Adrenal gland (tissue), 12 donors: ENCODE results near the gene OR6Y1. TPM values are rescaled to one million over a fixed set of nuclear protein-coding genes. Genes with fewer than 3 reads are reported as not detected.

ENCODE experiments used
- DNase-seq, 7 donors: peaks; one replicate each; pipeline ENCODE4 v3.0.0-alpha.2; 2019 to 2020
- H3K27ac ChIP-seq, 5 donors: fragments of 200-600 bp; sonication (generic) in 4 of 5; 1 replicate in 3 of 5; 2 replicates in 2 of 5; pipeline versions ENCODE4 v1.5.1 to v1.8.0; 2016 to 2020; ENCODE audit warnings: mild to moderate bottlenecking in 1 of 5
- H3K27me3 ChIP-seq: fragments of 200-600 bp; 2 replicates; pipeline ENCODE4 v1.8.0; 2021
- H3K36me3 ChIP-seq, 2 donors: fragments of 200-600 bp; replicated peaks in 1 of 2; 1 replicate in 1 of 2; 2 replicates in 1 of 2; pipeline versions ENCODE4 v1.5.1 to v1.8.0; 2018 to 2022
- H3K4me1 ChIP-seq, 2 donors: fragments of 200-600 bp; replicated peaks in 1 of 2; 1 replicate in 1 of 2; 2 replicates in 1 of 2; pipeline versions ENCODE4 v1.5.1 to v1.8.0; 2018 to 2021
- H3K4me3 ChIP-seq, 4 donors: fragments of 200-600 bp; sonication (generic) in 3 of 4; one replicate each; pipeline ENCODE4 v1.5.1; 2016 to 2018
- H3K9me3 ChIP-seq, 3 donors: fragments of 200-600 bp; sonication (generic) in 1 of 3; replicated peaks in 1 of 3; 1 replicate in 2 of 3; 2 replicates in 1 of 3; pipeline versions ENCODE4 v1.5.1 to v1.8.0; 2016 to 2021
- CTCF ChIP-seq, 6 experiments: fragments of 450-650 bp in 4 of 6; fragments of 200-600 bp in 2 of 6; sonication (generic) in 1 of 6; IDR thresholded peaks; 1 replicate in 5 of 6; 2 replicates in 1 of 6; pipeline versions ENCODE4 v1.5.1 to v1.8.0; 2016 to 2021; ENCODE audit warnings: antibody characterized with exemption in 6 of 6, mild to moderate bottlenecking in 2 of 6, moderate library complexity in 1 of 6
- POLR2A ChIP-seq, 2 donors: fragments of 450-650 bp; IDR thresholded peaks; one replicate each; pipeline ENCODE4 v1.6.1; 2017; ENCODE audit warnings: antibody characterized with exemption in 2 of 2, mild to moderate bottlenecking in 2 of 2, moderate library complexity in 1 of 2
- WGBS, 4 donors: extraction: QIAGEN DNeasy Blood & Tissue Kit in 2 of 4; methylation state at CpG; one replicate each; pipeline versions ENCODE4 v1.1.5 to v1.1.7; 2013 to 2017; 5-methylcytosine and 5-hydroxymethylcytosine counted together
- intact Hi-C, 2 donors: fragments of 100-400 bp; cut with DNase I; formaldehyde crosslinking; loops; one replicate each; pipeline versions ENCODE4 v1.14.1 to v1.15.0; 2022 to 2023
- polyA plus RNA-seq, 3 donors: library from polyadenylated mRNA; stranded (reverse); fragments of 200-250 nt in 2 of 3; fragments of 350-450 nt in 1 of 3; fragmentation: Illumina TruSeq in 1 of 3; extraction: RNeasy Lipid Tissue Mini Kit (QIAGEN cat#74804) in 1 of 3; gene quantifications; one replicate each; pipeline ENCODE4 v1.2.3, GENCODE V29; 2013 to 2014
- total RNA-seq, 9 donors: library from RNA; depleted of rRNA in 4 of 9; stranded (reverse); fragments of >200 nt in 4 of 9; fragments of 120-200 nt in 1 of 9; fragmentation: NEBNext Ultra II Directional in 1 of 9; extraction: Animal tissue kit (Norgen Biotek cat#: 25700) in 1 of 9; gene quantifications; one replicate each; pipeline versions ENCODE4 v1.1.0 to v1.2.4, GENCODE V29; 2013 to 2023
- donor health status: healthy with polysubstance abuse.
- donor health status: Bipolar disorder and iron deficiency.
- donor health status: DM: yes; HTN: yes; CAD: no.
- donor health status: DM: no; HTN: no; CAD: no.
- donor health status: DM: no; HTN: no; CAD: no.
- donor health status: DM: yes; HTN: yes; CAD: no.

OR6Y1 gene
- total and polyA plus RNA-seq, 12 donors = not detected

DNA sequence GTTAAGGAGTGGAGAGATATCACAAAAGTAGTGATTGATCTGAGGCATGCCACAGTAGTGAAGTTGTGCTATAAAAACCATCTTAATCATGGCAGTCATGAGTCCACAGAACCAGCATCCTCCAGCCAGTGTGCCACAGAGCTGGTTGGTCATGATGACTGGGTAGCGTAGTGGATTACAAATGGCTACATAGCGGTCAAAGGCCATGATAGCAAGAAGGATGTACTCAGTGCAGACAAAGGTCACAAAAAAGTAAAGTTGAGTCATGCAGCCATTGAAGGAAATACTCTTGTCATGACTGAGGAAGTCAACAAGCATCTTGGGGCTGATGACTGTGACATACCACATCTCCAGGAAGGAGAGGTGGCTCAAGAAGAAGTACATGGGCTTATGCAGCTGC is 6.7 kb downstream of the OR6Y1 start:
- intact Hi-C loops = no loop called here
- Histone ChIP-seq H3K9me3 (no peaks in the 10 kb centered on the region), H3K4me1 (no peaks in the 10 kb centered on the region), H3K27ac (no peak overlapping the region), H3K4me3 (no peak overlapping the region), H3K36me3 (no peaks in the 10 kb centered on the region), H3K27me3 (no peaks in the 10 kb centered on the region)
- TF ChIP-seq CTCF (IDR thresholded peaks at IDR 0.05) (no peak), POLR2A (IDR thresholded peaks at IDR 0.05) (no peak)
- 94 to 97% (median 96%) methylated on average over 2 of the region's 2 CpGs for WGBS, 4 donors
- DNase-seq = no peak

DNA sequence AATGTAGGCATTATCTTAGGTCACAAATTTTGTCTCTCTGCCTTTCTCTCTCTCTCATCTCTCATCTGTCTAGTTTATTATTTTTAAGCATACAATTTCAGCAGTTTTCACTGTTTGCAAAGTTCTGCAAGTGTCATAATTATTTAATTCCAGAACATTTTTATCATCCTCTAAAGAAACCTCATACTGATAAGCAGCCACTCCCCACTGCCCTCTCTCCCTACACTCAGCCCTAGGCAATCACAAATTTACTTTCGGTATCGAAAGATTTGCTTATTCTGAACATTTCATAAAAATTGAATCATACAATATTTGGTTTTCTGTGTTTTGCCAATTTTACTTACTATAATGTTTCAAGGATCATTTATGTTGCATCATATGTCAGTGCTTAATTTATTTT is 16.6 kb downstream of the OR6Y1 start:
- no peak for TF ChIP-seq POLR2A (IDR thresholded peaks at IDR 0.05)
- TF ChIP-seq CTCF (IDR thresholded peaks at IDR 0.05) = no peak
- H3K4me3 ChIP-seq = no peak overlapping the region
- no peak overlapping the region for H3K27ac ChIP-seq
- DNase-seq = no peak
- H3K36me3 ChIP-seq = no peaks in the 10 kb centered on the region
- no peaks in the 10 kb centered on the region for H3K4me1 ChIP-seq
- intact Hi-C loops = no loop called here
- WGBS, 4 donors = 61 to 83% (median 74%) methylated on average over 2 of the region's 2 CpGs
- no peaks in the 10 kb centered on the region for H3K27me3 ChIP-seq
- no peaks in the 10 kb centered on the region for H3K9me3 ChIP-seq

- WGBS, 4 donors = 23 to 36% (median 31%) methylated on average over 5 of the region's 5 CpGs
- Histone ChIP-seq H3K4me3 (no peak overlapping the region), H3K36me3 (no peaks in the 10 kb centered on the region), H3K27ac (no peak overlapping the region), H3K9me3 (no peaks in the 10 kb centered on the region), H3K4me1 (no peaks in the 10 kb centered on the region), H3K27me3 (no peaks in the 10 kb centered on the region)
- no peak for TF ChIP-seq CTCF (IDR thresholded peaks at IDR 0.05)
- no peak for TF ChIP-seq POLR2A (IDR thresholded peaks at IDR 0.05)
- DNase-seq = peak in 6 of 7 donors; percentile 10 to 51 (median 26)
- intact Hi-C loops = no loop called here
Observed at GRCh38 chr1:158534496-158534895, 19.7 kb downstream of the OR6Y1 start.

GRCh38 chr1:158527190-158527815 is 26.9 kb downstream of the OR6Y1 start:
- Histone ChIP-seq H3K27me3 (no peaks in the 10 kb centered on the region), H3K9me3 (no peaks in the 10 kb centered on the region), H3K27ac (no peak overlapping the region), H3K4me3 (no peak overlapping the region), H3K36me3 (no peaks in the 10 kb centered on the region), H3K4me1 (no peaks in the 10 kb centered on the region)
- no peak for TF ChIP-seq POLR2A (IDR thresholded peaks at IDR 0.05)
- TF ChIP-seq CTCF (IDR thresholded peaks at IDR 0.05) = peak in 2 of 6 experiments; percentile 10 to 38
- intact Hi-C loops = no loop called here
- WGBS, 4 donors = 1 to 88% (median 62%) methylated on average over 2 of the region's 2 CpGs
- no peak for DNase-seq
